Measurements from ENCODE around the gene MORN1. TPM values are rescaled to one million over a fixed set of nuclear protein-coding genes. Genes with fewer than 3 reads are reported as not detected.

The MORN1 gene
- total and polyA plus RNA-seq, 4 donors, result 5.2 to 23.9 (median 13.9) TPM

GRCh38 chr1:2381741-2382620, 9.4 kb downstream of the MORN1 start:
- peak; percentile 89 for TF ChIP-seq CTCF (IDR thresholded peaks at IDR 0.05; ENCODE audit: control extremely low read depth, extremely low read depth)
- DNase-seq (peak; percentile 77 to 89 (median 85)), ATAC-seq (ENCODE audit: insufficient read depth, low FRiP score) (peak; percentile 91)
- H3K9me3 ChIP-seq (ENCODE audit: control insufficient read depth in 4 of 4, insufficient read depth in 3 of 4, low read length in 3 of 4), result no peaks in the 10 kb centered on the region
- 47 to 53% methylated on average over 27 to 28 of the region's 28 CpGs for WGBS, 2 donors
- H3K4me3 ChIP-seq, result no peak overlapping the region
- peaks cover 0 to 10% (median 0%) of the 10 kb centered on the region in 5 donors for H3K4me1 ChIP-seq (ENCODE audit: control insufficient read depth in 5 of 5, insufficient read depth in 5 of 5, low read length in 5 of 5)
- peaks cover 0 to 2% (median 0%) of the 10 kb centered on the region in 4 donors for H3K36me3 ChIP-seq (ENCODE audit: control insufficient read depth in 4 of 4, insufficient read depth in 4 of 4, low read length in 4 of 4)
- H3K9ac ChIP-seq (ENCODE audit: insufficient read depth in 1 of 2, low read length in 2 of 2), result no peak overlapping the region
- no peaks in the 10 kb centered on the region for H3K27me3 ChIP-seq (ENCODE audit: control insufficient read depth in 3 of 3, insufficient read depth in 3 of 3, low read length in 2 of 3)
- no peak overlapping the region for H3K27ac ChIP-seq (ENCODE audit: low read depth in 1 of 2, low read length in 1 of 2)

- Histone ChIP-seq H3K9ac (ENCODE audit: insufficient read depth in 1 of 2, low read length in 2 of 2) (no peak overlapping the region), H3K27ac (ENCODE audit: low read depth in 1 of 2, low read length in 1 of 2) (no peak overlapping the region), H3K27me3 (ENCODE audit: control insufficient read depth in 3 of 3, insufficient read depth in 3 of 3, low read length in 2 of 3) (no peaks in the 10 kb centered on the region), H3K4me1 (ENCODE audit: control insufficient read depth in 5 of 5, insufficient read depth in 5 of 5, low read length in 5 of 5) (peaks cover 0 to 10% (median 0%) of the 10 kb centered on the region in 5 donors), H3K9me3 (ENCODE audit: control insufficient read depth in 4 of 4, insufficient read depth in 3 of 4, low read length in 3 of 4) (no peaks in the 10 kb centered on the region), H3K4me3 (no peak overlapping the region), H3K36me3 (ENCODE audit: control insufficient read depth in 4 of 4, insufficient read depth in 4 of 4, low read length in 4 of 4) (peaks cover 0 to 2% (median 0%) of the 10 kb centered on the region in 4 donors)
- DNase-seq (no peak), ATAC-seq (ENCODE audit: insufficient read depth, low FRiP score) (no peak)
- TF ChIP-seq CTCF (IDR thresholded peaks at IDR 0.05; ENCODE audit: control extremely low read depth, extremely low read depth), result no peak
- 89 to 94% methylated on average over 32 of the region's 32 CpGs for WGBS, 2 donors
Observed at GRCh38 chr1:2380816-2381591, 10.3 kb downstream of the MORN1 start.

GRCh38 chr1:2379733-2380404, 11.5 kb downstream of the MORN1 start:
- 90 to 93% methylated on average over 23 of the region's 23 CpGs for WGBS, 2 donors
- TF ChIP-seq CTCF (IDR thresholded peaks at IDR 0.05; ENCODE audit: control extremely low read depth, extremely low read depth), result no peak
- no peak overlapping the region for H3K27ac ChIP-seq (ENCODE audit: low read depth in 1 of 2, low read length in 1 of 2)
- no peak overlapping the region for H3K4me3 ChIP-seq
- no peaks in the 10 kb centered on the region for H3K9me3 ChIP-seq (ENCODE audit: control insufficient read depth in 4 of 4, insufficient read depth in 3 of 4, low read length in 3 of 4)
- H3K36me3 ChIP-seq (ENCODE audit: control insufficient read depth in 4 of 4, insufficient read depth in 4 of 4, low read length in 4 of 4), result no peaks in the 10 kb centered on the region
- H3K27me3 ChIP-seq (ENCODE audit: control insufficient read depth in 3 of 3, insufficient read depth in 3 of 3, low read length in 2 of 3), result no peaks in the 10 kb centered on the region
- no peak overlapping the region for H3K9ac ChIP-seq (ENCODE audit: insufficient read depth in 1 of 2, low read length in 2 of 2)
- peaks cover 0 to 10% (median 0%) of the 10 kb centered on the region in 5 donors for H3K4me1 ChIP-seq (ENCODE audit: control insufficient read depth in 5 of 5, insufficient read depth in 5 of 5, low read length in 5 of 5)
- no peak for DNase-seq
- ATAC-seq (ENCODE audit: insufficient read depth, low FRiP score), result no peak
